CD4-positive, alpha-beta T cell treated with Interleukin-15 for 1 hour (primary cell): ENCODE data around the gene SNX12.

Source experiments
- DNase-seq: peaks from one replicate; pipeline ENCODE4 v3.0.0-alpha.2; 2020

The SNX12 gene

DNA sequence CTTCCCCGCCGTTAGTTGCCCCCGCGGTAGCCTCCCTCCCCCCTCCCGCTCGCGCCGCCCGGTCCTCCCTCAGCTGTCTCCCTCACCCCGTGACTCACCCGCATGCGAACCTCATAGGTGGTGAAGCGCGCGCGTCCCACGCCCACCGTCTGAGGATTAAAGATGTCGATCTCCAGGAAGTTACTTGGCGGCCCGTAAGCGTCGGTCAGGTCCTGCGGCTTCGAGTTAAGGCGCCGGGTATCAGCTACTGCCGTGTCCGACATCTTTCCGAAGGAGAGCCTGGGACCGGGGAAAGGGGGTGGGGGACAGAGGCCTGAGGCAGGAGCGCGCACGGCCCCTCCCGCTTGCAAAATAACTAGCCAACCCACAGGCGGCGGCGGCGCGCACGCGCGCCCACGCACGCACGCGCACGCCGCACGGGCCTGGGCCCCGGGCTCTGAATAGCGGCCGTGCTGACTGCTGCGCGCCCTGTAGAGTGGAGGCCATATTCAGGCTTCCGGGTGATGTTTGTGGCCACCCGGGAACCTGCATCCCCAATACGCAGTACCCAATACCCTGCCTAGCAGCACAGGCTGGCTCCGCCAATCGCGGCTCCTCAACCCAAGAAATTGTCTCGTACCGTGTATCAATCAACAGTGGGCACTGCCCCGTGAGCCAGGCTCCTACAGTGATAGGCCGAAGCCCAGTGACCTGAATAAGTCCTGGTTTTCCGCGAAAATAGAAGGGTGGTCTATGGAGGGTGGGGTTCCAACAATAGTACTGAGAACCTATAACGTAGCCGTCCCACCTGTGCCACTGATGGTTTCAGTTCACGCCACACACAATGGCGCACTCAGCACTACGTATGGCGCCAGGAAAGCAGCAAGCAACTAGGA, at the start of gene SNX12:
Gene SNX12, minus strand, starts transcription at position 291 of the 875 bp plus-strand sequence. Its CDS starts 28 bp downstream, at position 263.
- peak; percentile 93 for DNase-seq

DNA sequence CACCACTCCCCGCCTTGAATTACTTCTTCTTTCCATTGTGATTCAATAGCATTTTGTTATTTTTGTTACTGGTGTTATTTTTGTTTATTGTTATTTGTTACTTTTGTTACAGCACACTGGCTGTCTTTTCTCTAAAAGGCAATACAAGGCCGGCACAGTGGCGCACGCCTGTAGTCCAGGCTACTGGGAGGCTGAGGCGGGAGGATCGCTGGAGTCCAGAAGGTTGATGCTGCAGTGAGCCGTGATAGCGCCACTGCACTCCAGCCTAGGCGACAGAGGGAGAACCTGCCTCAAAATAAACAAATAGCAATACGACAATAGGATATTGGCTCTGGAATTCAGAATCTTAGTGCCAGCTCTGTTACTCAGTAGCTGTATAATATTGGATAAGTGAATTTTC, 49.2 kb upstream of the SNX12 start:
- no peak for DNase-seq

DNA sequence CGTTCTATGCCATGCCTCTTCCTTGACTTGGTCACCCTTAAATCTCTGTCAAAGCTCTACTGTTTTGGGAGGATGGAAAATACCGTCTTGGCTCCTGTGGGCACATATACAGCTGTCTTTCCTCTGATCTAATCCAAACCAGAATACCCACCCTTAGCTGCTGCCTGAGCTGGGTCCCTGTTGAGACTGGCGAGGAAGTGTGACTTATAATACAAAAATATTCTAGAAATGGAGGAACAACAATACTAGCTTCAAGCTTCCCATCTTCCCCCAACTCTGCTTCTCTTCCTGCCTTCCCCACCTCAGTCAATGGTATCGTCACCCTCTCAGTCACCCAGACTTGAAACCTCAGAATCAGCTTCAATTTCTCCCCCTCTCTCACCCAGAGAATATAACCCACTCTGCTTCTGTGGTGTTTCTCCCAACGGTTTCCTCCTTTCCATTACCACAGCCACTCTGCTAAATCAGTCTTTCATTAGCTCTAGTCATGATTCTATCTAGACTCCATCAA, 43.8 kb upstream of the SNX12 start:
- DNase-seq = peak; percentile 26

DNA sequence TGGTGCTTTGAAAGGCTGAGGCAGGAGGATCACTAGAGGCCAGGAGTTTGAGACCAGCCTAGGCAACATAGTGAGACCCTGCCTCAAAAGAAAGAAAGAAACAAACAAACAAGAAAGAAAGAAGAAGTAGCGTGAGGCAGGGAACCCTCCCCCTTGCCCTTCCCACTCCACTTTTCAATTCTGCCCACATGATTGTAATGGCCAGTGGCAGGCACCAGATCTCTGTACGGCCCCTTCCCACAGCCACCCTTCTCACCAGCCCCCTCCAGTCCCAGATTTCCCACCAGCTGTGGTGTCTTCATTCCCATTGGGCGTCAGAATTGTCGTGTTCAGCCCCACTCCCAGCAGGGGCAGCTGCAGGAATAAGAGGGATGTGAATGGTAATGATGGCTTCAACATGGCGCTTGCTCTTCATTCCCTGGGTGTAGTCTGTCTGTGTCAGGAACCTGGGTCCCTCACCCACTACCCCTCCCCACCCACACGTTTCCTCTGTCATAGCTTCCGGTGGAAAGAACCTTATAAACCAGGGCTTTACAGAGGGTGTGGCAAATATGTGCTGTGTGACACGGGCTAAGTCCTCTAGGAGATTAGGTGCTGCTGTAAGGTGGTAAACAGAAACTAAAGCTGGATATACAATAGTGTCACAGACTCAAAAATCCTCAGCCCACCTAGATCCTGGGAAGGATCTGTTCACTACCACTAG, 43.2 kb upstream of the SNX12 start, which contains the start of gene IL2RG:
Gene IL2RG, minus strand, starts transcription at position 437 of the 703 bp plus-strand sequence. Its CDS starts 38 bp downstream, at position 399.
- DNase-seq = peak; percentile 91

DNA sequence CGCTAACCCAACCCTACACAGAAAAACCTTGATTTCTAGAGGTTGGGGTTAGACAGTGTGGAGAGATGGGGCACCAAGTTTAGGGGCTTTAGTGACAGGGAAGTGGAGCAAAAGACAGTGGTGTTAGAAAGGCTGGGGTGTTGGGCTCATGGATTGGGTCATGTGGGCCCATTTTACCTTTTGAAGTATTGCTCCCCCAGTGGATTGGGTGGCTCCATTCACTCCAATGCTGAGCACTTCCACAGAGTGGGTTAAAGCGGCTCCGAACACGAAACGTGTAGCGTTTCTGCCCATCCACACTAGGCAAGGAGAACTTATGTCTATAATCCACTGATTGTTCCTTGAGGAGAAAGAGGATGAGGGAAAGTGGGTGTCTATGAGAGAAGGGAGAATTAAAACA, 40.9 kb upstream of the SNX12 start:
- no peak for DNase-seq

DNA sequence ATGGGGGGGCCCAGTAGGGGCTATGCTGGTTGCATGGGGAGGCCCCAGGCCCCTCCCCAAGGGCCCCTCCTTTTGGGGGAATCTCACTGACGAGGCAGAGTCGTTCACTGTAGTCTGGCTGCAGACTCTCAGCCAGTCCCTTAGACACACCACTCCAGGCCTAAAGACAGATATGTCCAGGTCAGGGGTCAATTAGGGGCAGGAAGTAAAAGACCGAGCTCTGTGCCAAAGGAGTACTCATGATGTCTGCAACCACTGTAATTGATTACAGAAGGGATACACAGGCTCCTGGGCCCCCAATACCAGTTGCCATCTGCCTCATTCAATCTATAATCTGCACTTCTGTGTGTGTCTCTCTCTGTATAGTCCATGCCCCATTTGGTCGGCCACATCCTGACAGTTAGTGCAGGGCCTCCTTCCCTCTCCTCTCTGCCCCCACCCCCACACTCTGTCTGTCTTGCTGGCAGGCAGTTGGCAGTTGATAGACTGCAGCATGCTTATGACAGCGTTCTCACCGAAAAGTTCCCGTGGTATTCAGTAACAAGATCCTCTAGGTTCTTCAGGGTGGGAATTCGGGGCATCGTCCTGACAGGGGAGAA, 39.7 kb upstream of the SNX12 start:
- peak; percentile 44 for DNase-seq

DNA sequence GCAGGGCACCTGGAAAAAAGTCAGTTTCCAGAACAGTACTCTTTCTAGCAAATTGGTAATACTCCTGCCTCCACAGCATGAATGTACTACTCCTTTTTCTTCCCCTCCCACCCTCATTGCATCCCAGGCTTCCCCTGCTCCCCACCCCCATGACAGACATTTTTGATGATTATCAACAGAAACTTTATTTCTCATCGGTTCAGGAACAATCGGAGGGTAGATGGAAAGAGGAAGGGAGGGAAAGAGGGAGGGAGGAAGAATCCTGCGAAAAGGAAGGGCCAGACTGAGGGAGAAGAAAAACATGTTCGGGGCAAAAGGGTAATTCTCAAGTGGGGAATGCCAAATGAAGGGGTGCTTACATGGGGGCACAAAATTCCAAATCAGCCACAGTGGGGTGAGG, 39.1 kb upstream of the SNX12 start:
- no peak for DNase-seq

DNA sequence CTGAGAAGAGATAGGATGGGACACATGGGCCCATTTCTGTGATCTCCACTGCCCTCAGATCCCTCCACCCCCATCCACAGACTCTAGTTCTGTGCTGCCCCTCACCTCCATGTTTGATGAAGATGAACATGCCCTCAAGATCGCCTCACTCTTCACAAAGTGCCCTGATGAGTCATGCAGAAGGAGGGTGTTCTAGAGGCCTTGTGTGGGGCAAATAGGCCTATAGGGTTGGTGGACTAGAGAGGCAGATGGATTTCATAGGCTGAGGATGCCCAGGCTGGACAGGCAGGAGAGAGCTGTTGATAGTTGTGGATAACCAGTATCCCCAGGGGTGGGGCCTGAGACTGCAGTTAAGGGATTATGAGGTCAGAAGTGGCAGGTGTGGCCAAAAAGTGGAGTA, 38.3 kb upstream of the SNX12 start, which contains the start of gene CXorf65:
Gene CXorf65, minus strand, starts transcription at position 314 of the 400 bp plus-strand sequence. Its CDS starts 184 bp downstream, at position 130.
- DNase-seq = peak; percentile 31

DNA sequence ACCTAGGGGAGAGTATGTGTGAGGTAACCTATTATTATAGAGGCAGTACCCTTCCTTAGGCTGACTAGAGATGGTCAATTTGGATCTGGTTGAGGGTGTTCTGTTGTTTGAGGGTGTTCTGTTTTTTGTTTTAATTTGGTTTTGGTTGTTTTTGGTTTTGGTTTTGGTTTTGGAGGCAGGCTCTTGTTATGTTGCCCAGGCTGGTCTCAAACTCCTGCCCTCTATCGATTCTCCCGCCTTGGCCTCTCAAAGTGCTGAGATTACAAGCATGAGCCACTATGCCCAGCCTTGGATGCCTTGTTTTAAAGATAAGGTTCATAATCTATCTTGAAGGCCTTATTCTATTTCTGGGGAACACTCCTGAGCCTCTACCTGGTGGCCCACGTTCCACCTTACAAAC, 37.5 kb upstream of the SNX12 start:
- DNase-seq = no peak

DNA sequence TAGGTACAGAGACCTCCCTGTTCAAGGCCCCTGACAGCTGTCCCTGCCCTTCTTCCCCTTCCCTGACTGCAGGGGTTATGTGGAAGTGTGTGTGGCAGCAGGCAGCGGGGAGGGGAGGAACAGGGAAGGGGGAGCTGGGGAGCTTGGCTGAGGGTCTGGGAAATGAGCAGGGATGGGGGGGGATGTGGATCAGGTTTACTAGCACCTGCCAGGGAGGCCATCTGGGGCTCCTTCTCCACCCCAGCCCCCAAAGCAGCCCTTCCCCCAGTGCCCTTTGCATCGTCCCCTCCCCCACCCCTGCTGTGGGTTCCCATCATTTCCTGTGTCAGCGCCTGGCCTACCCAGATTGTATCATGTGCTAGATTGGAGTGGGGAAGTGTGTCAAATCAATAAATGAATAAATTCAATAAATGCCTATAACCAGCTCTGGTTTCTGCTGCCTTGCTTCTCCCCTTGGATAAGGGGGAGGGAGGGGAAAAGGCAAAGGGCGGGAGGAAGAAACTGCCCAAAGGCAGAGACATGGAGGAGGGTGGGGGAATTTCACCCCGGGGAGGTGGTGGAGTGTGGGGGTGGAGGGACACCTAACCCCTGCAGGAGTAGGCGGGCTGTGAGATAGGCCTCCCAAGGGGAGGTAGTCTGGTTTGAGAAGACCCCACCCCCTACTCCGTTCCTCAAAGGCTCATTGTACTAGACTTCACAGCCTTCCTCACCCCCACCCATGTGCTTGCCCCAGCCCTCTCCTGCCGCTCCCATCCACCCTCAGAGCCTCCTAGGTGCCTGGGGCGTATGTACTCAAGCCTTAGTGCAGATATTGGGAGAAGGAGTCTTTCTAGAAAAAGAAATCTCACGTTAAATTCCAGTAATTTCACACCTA, 35.2 kb upstream of the SNX12 start:
- peak; percentile 61 for DNase-seq

DNA sequence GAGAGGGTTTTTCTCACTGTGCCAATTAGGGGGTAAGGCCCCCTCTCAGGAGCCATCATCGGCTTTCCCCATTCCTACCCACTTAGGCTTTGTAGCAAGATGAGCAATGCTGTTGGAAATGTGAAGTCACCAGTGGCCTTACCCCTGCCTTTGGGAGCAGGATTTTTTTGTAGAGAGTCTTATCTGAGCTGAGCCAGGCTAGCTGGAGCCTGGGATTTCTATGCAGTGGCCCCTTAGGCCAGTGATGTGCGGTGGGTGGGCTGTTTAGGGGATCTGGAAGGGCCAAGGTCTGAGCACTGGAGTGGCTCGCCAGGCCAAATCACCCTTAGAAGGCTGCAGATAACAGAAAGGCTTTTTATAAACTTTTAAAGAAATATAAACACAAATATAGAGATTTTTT, 34.2 kb upstream of the SNX12 start:
- DNase-seq = no peak

DNA sequence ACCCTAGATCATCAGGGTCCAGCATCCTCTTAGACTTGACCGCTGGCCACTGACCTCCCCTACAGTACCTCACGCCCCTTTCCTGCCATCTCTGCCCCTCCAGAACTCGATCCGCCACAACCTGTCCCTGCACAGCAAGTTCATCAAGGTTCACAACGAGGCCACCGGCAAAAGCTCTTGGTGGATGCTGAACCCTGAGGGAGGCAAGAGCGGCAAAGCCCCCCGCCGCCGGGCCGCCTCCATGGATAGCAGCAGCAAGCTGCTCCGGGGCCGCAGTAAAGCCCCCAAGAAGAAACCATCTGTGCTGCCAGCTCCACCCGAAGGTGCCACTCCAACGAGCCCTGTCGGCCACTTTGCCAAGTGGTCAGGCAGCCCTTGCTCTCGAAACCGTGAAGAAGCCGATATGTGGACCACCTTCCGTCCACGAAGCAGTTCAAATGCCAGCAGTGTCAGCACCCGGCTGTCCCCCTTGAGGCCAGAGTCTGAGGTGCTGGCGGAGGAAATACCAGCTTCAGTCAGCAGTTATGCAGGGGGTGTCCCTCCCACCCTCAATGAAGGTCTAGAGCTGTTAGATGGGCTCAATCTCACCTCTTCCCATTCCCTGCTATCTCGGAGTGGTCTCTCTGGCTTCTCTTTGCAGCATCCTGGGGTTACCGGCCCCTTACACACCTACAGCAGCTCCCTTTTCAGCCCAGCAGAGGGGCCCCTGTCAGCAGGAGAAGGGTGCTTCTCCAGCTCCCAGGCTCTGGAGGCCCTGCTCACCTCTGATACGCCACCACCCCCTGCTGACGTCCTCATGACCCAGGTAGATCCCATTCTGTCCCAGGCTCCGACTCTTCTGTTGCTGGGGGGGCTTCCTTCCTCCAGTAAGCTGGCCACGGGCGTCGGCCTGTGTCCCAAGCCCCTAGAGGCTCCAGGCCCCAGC, 32.7 kb upstream of the SNX12 start:
- DNase-seq = no peak

DNA sequence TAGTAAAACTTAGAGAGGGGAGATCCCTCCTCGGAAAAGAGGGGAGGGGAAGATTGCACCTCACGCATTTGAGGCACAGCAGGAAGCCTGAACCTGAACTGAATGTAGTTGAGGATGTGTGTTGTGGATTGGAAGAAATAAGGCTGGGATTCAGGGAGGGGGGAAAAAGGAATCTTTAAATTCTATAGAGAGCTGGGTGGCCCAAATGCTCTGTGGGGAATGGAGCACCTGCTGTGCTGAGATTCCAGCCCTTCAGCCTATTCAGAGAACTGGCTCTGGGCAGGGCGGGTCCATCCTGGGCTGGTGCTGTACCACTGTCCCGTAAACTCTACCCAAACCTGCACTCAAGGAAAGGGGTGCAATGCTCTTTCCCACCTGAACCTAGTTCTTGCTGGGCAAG, 31.6 kb upstream of the SNX12 start:
- DNase-seq = no peak

DNA sequence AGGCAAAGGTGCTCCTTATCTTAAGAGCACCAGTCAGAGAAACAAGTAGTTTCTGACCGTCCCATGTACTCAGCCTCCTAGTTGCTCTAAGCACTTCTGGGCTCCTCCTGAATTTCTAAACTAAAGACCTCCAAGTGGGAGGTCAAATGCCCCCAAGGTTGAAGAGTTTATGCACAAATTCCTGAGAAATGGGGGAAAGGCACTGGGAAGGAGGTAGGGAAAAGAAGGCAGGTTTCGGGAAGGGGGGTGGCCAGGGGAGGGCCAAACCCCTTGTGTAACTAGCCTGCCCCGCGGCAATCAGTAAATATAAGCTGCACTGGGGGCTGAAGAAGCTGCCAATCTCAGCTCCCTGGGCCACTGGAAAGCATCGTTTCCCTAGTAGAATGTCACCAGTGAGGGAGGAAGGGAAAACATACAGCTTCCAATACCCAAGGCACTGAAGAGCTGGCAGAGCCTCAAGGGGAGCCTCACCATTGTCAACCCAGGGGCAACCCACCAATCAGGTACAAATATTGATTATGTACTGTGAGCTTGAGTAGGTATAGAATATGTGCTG, 30.9 kb upstream of the SNX12 start:
- DNase-seq = no peak

DNA sequence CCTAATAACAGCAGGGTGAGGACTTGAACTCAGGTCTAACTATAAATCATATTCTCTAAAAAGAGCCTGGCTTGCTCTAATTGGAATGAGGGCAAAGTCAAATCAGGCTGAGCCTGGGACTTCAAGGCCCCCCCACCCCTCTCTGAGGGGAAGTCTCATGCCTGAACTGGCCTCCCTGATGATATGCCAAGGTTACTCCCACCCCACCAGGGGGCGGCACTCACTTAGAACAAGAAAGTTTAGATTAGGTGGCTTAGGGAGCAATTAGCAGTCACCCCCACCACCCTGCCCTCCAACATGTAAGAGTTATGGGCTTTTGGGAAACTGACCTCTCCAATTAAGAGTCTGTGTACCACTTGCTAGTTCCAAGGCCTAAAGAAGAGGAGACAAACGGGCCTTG, 30.2 kb upstream of the SNX12 start:
- peak; percentile 82 for DNase-seq

DNA sequence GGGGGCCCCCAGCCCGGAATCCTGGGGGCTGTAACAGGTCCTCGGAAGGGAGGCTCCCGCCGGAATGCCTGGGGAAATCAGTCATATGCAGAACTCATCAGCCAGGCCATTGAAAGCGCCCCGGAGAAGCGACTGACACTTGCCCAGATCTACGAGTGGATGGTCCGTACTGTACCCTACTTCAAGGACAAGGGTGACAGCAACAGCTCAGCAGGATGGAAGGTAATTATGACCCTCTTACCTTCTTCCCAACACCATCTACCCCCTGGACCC, 28.6 kb upstream of the SNX12 start:
- DNase-seq = no peak

DNA sequence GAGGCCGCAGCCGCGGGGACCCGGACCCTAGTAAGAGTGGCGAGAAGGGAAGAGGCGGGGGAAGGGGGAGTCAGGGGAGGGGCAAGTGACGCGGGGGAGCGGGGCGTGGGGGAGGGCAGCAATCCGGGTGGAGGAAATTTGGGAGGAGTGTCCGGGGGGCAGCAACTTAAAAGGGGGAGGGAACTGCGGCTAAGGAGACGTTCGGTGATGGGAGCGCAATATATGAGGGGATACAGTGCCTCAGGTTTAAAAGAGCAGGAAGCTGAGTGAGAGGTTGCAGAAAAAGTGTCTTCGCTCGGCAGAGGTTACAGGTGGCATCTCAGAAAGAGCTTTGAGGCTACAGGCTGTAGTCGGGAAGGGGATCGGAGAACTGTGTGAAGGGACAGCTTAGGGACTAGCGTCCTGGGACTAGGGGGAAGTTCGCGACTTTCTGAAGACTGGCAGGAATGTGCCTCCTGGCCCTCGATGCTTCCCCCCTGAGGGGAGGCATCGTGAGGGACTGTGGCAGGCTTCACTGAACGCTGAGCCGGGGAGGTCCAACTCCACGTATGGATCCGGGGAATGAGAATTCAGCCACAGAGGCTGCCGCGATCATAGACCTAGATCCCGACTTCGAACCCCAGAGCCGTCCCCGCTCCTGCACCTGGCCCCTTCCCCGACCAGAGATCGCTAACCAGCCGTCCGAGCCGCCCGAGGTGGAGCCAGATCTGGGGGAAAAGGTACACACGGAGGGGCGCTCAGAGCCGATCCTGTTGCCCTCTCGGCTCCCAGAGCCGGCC, 28.0 kb upstream of the SNX12 start:
- no peak for DNase-seq

DNA sequence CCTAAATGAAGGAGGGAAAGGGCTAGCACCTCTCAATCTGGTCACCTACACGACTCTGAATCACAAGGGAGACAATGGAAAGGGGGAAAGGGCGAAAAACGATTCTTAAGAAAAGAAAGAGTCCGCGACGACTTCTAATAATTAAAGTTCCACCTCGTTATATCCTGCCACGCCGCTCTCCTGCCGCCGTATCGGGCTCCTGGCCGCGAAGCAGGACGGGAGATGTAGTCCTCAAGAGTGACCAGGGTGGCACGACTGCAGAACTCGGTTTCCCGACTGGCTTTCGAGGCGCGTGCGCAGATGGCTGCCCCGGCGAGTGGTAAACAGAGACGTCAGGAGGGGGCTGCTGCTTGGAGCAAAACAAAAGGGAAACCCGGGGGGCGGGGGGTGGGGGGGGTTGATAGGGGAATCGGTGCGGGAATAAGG, 27.4 kb upstream of the SNX12 start, which contains the start of gene FOXO4:
Gene FOXO4, plus strand, starts transcription at position 297 of the 426 bp plus-strand sequence. CDS start 678 bp downstream, outside the sequence.
- DNase-seq = peak; percentile 93

DNA sequence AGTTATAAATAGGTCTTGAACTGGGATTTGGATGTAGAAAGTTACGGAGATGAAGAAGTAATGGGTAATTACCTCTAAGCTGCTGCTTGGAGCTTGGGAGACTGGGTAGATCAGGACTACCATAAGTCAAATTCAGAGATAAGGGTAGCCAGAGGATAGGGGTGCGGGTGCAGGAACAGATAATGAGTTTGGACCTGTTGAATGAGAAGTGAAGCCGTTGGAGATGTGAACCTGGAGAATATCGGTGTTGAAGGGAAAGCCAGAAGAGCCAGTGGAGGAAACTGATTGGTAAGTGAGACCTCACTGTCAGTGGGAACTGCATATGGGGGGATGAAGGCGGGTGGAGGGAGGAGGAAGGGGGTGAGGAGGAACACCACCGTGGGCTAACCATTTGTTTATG, 26.9 kb upstream of the SNX12 start:
- DNase-seq = no peak

DNA sequence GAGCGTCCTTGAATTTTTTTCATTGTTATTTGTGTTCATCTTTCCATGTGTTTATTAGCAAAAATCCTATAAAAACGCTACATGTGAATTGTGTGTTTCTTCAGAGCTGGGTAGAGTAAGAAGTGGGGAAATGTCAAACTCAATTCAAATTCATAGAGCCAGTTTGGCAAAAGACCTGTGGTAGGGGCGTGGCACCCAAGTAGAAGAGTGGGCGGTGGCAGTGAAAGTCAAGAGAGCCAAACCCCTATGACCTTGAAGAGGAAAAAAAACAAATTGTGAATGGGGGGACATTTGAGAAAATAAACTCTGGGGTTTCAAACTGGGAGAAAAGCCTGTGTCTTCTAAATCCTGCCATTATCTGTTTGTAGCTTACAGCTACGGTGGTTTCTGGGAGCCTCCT, 23.1 kb upstream of the SNX12 start:
- DNase-seq = no peak
